ENCODE measurements around the gene ANTKMT. TPM values are rescaled to one million over a fixed set of nuclear protein-coding genes. Genes with fewer than 3 reads are reported as not detected.

Gene ANTKMT
- total RNA-seq, 2 donors from 2014 or later, result 10.3 to 11.8 TPM

DNA sequence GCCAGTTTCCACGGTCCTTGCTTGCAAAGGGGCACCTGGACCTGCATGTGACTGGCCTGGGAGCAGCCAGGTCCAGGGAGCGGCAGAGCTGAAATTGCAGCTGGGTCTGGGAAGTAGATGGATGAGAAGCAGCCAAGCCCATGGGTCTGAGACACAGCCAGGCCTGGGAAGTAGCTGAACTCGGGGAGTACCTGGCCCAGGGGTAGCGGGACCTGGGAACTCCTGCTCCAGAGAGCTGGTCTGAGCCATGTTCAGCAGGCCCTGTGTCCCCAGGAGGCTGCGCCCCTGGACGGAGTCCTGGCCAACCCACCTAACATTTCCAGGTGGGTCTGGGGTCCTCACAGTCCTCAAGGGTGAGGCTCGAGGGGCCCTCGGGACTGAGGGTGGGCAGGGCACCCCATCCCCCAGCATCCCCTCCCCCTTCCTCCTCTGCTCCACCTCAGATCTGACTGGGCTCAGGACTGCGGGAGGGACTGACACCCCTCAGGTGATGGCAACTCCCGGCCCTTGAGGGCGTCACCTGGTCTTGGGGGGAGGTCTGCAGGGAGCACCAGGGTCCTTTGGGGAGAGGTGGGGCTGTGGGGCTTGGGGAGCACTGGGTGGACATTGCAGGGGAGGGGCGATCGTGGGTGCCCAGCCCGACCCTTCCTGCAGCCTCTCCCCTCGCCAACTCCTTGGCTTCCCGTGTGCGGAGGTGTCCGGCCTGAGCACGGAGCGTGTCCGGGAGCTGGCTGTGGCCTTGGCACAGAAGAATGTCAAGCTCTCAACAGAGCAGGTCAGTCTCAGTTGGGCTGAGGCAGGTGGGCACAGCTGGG, 42.6 kb downstream of the ANTKMT start:
- Mint-ChIP-seq H3K36me3 (ENCODE audit: low read depth) (no peaks in the 10 kb centered on the region), H3K27me3 (no peaks in the 10 kb centered on the region), H3K4me3 (no peak overlapping the region), H3K27ac (no peak overlapping the region), H3K4me1 (no peaks in the 10 kb centered on the region)
- no peak for DNase-seq
- H3K9me3 ChIP-seq (ENCODE audit: control insufficient read depth, low read length, poor library complexity, severe bottlenecking), result no peaks in the 10 kb centered on the region
- no peak for ATAC-seq

DNA sequence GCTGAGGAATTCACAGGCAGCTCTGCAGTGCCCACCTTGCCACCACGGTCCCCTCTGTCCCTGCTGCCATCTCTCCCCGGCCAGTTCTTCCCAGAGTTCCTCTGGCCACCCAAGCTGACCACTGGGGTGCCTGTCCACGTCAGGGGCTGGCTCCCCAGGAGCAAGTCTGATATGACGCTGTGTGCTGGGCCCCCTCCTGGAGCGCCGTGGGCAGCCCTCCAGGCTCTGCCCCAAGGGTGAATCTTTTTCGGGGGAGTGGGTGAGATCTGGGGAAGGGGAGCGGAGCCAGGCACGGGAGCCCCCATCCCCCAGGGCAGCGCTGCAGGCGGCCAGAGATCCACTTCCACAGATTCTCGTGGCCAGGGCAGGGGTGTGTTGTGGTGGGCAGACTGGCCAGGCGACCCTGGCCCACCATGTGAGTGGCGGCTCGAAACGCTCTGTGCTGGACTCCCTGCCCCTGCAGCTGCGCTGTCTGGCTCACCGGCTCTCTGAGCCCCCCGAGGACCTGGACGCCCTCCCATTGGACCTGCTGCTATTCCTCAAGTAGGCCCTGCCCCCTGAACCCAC, 43.3 kb downstream of the ANTKMT start:
- ATAC-seq (no peak), DNase-seq (no peak)
- Mint-ChIP-seq H3K27ac (no peak overlapping the region), H3K4me3 (no peak overlapping the region), H3K36me3 (ENCODE audit: low read depth) (no peaks in the 10 kb centered on the region), H3K4me1 (no peaks in the 10 kb centered on the region), H3K27me3 (no peaks in the 10 kb centered on the region)
- H3K9me3 ChIP-seq (ENCODE audit: control insufficient read depth, low read length, poor library complexity, severe bottlenecking), result no peaks in the 10 kb centered on the region

DNA sequence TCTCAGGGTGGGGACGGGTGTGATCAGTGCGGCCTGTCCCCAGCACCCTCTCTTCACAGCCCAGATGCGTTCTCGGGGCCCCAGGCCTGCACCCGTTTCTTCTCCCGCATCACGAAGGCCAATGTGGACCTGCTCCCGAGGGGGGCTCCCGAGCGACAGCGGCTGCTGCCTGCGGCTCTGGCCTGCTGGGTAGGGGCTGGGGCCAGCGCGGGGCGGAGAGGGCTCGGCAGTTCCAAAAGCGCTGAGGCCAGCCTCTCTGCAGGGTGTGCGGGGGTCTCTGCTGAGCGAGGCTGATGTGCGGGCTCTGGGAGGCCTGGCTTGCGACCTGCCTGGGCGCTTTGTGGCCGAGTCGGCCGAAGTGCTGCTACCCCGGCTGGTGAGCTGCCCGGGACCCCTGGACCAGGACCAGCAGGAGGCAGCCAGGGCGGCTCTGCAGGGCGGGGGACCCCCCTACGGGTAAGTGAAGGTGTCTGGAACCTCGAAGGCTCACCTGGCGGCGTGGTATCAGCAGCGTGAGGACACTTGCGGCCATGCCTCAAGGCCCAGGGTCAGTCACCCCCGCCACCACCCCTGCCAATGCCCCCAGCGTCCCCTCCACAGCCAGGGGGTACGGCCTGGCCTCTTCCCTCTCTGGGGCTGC, 44.0 kb downstream of the ANTKMT start:
- no peaks in the 10 kb centered on the region for H3K9me3 ChIP-seq (ENCODE audit: control insufficient read depth, low read length, poor library complexity, severe bottlenecking)
- no peak for DNase-seq
- no peak for ATAC-seq
- H3K4me3 Mint-ChIP-seq, result no peak overlapping the region
- H3K27me3 Mint-ChIP-seq, result no peaks in the 10 kb centered on the region
- H3K36me3 Mint-ChIP-seq (ENCODE audit: low read depth), result no peaks in the 10 kb centered on the region
- H3K4me1 Mint-ChIP-seq, result no peaks in the 10 kb centered on the region
- H3K27ac Mint-ChIP-seq, result no peak overlapping the region

DNA sequence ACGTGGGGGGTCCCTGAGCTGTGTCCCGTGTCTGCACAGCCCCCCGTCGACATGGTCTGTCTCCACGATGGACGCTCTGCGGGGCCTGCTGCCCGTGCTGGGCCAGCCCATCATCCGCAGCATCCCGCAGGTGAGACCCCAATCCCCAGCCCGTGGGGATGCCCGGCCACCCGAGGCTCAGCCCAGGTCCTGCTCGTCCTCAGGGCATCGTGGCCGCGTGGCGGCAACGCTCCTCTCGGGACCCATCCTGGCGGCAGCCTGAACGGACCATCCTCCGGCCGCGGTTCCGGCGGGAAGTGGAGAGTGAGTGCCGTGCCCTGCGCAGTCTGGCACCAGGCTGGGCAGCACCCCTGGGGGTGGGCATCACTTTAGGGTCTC, 44.5 kb downstream of the ANTKMT start:
- no peak for ATAC-seq
- no peak overlapping the region for H3K27ac Mint-ChIP-seq
- no peaks in the 10 kb centered on the region for H3K9me3 ChIP-seq (ENCODE audit: control insufficient read depth, low read length, poor library complexity, severe bottlenecking)
- no peak for DNase-seq
- no peaks in the 10 kb centered on the region for H3K4me1 Mint-ChIP-seq
- no peaks in the 10 kb centered on the region for H3K36me3 Mint-ChIP-seq (ENCODE audit: low read depth)
- no peaks in the 10 kb centered on the region for H3K27me3 Mint-ChIP-seq
- H3K4me3 Mint-ChIP-seq, result no peak overlapping the region

DNA sequence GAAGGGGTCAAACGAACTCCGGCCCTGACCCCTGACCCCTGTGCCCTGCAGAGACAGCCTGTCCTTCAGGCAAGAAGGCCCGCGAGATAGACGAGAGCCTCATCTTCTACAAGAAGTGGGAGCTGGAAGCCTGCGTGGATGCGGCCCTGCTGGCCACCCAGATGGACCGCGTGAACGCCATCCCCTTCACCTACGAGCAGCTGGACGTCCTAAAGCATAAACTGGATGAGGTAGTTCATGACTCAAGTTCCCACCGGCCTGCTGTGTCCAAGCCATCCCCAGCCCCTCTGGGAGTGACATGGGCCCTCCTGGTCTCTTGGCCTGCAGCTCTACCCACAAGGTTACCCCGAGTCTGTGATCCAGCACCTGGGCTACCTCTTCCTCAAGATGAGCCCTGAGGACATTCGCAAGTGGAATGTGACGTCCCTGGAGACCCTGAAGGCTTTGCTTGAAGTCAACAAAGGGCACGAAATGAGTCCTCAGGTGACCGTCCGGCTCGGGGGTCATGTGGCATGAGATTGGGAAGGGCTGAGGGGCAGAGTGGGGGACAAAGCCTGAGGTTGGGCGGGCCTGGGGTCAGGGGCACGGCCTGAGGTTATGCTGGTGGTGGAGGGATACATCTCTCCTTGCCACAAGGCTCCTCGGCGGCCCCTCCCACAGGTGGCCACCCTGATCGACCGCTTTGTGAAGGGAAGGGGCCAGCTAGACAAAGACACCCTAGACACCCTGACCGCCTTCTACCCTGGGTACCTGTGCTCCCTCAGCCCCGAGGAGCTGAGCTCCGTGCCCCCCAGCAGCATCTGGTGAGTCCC, 45.3 kb downstream of the ANTKMT start:
- Mint-ChIP-seq H3K4me1 (no peaks in the 10 kb centered on the region), H3K4me3 (no peak overlapping the region), H3K27me3 (peaks cover 3% of the 10 kb centered on the region), H3K36me3 (ENCODE audit: low read depth) (no peaks in the 10 kb centered on the region), H3K27ac (no peak overlapping the region)
- no peaks in the 10 kb centered on the region for H3K9me3 ChIP-seq (ENCODE audit: control insufficient read depth, low read length, poor library complexity, severe bottlenecking)
- ATAC-seq (no peak), DNase-seq (no peak)

DNA sequence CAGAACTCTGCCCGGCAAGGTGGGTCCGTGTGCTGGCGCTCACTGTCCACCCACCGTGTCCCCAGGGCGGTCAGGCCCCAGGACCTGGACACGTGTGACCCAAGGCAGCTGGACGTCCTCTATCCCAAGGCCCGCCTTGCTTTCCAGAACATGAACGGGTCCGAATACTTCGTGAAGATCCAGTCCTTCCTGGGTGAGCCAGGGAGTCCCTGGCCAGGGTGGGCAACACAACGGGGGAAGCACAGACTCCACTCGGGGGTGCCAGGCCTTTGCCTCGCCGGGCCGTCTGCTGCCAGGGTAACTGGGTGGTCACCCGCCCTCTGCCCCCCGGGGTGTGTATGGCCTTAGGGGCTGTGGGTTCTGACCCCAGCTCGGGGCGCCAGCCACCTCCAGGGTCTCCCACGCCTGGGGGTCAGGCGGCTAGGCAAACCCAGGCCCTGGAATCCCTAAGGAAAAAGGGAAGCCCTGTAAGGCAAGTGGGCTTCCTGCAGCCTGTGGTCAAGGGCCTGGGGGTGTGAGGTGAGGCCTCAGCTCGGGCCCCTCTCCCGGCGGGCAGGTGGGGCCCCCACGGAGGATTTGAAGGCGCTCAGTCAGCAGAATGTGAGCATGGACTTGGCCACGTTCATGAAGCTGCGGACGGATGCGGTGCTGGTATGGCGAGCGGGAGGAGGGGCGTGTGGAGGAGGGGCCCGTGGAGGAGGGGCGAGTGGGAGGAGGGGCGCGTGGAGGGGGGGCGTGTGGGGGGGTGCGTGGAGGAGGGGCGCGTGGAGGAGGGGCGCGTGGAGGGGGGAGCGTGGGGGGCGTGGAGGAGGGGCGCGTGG, 46.1 kb downstream of the ANTKMT start:
- ATAC-seq, result no peak

DNA sequence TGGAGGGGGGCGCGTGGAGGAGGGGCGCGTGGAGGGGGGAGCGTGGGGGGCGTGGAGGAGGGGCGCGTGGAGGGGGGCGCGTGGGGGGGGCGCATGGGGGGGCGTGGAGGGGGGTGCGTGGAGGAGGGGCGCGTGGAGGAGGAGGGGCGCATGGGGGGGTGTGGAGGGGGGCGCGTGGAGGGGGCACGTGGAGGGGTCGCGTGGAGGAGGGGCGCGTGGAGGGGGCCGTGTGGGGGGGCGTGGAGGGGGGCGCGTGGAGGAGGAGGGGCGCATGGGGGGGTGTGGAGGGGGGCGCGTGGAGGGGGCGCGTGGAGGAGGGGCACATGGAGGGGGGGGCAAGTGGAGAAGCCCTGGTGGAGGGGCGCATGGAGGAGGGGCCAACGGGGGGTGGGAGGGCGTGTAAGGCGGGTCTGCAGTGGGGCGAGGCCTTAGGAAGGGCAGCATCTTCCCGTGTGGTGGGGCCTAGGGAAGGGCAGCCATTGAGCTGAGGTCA, 46.8 kb downstream of the ANTKMT start:
- Mint-ChIP-seq H3K4me1 (no peaks in the 10 kb centered on the region), H3K27ac (no peak overlapping the region), H3K27me3 (peaks cover 7% of the 10 kb centered on the region), H3K4me3 (no peak overlapping the region), H3K36me3 (ENCODE audit: low read depth) (no peaks in the 10 kb centered on the region)
- H3K9me3 ChIP-seq (ENCODE audit: control insufficient read depth, low read length, poor library complexity, severe bottlenecking), result no peaks in the 10 kb centered on the region
- no peak for ATAC-seq
- no peak for DNase-seq

More for the DNA sequence above, 46.1 kb downstream of the ANTKMT start:
- Mint-ChIP-seq H3K4me1 (no peaks in the 10 kb centered on the region), H3K27ac (no peak overlapping the region), H3K27me3 (peaks cover 7% of the 10 kb centered on the region), H3K36me3 (ENCODE audit: low read depth) (no peaks in the 10 kb centered on the region), H3K4me3 (no peak overlapping the region)
- peak in 1 of 3 donors; percentile 12 for DNase-seq
- H3K9me3 ChIP-seq (ENCODE audit: control insufficient read depth, low read length, poor library complexity, severe bottlenecking), result no peaks in the 10 kb centered on the region

DNA sequence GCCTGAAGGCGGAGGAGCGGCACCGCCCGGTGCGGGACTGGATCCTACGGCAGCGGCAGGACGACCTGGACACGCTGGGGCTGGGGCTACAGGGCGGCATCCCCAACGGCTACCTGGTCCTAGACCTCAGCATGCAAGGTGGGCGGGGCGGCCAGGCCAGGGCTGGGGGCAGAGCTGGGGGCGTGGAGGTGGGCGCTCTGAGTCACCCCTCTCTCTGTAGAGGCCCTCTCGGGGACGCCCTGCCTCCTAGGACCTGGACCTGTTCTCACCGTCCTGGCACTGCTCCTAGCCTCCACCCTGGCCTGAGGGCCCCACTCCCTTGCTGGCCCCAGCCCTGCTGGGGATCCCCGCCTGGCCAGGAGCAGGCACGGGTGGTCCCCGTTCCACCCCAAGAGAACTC, 47.5 kb downstream of the ANTKMT start:
- no peak overlapping the region for H3K27ac Mint-ChIP-seq
- DNase-seq (no peak), ATAC-seq (no peak)
- no peaks in the 10 kb centered on the region for H3K36me3 Mint-ChIP-seq (ENCODE audit: low read depth)
- H3K4me3 Mint-ChIP-seq, result no peak overlapping the region
- H3K27me3 Mint-ChIP-seq, result peaks cover 7% of the 10 kb centered on the region
- no peaks in the 10 kb centered on the region for H3K4me1 Mint-ChIP-seq
- H3K9me3 ChIP-seq (ENCODE audit: control insufficient read depth, low read length, poor library complexity, severe bottlenecking), result no peaks in the 10 kb centered on the region

DNA sequence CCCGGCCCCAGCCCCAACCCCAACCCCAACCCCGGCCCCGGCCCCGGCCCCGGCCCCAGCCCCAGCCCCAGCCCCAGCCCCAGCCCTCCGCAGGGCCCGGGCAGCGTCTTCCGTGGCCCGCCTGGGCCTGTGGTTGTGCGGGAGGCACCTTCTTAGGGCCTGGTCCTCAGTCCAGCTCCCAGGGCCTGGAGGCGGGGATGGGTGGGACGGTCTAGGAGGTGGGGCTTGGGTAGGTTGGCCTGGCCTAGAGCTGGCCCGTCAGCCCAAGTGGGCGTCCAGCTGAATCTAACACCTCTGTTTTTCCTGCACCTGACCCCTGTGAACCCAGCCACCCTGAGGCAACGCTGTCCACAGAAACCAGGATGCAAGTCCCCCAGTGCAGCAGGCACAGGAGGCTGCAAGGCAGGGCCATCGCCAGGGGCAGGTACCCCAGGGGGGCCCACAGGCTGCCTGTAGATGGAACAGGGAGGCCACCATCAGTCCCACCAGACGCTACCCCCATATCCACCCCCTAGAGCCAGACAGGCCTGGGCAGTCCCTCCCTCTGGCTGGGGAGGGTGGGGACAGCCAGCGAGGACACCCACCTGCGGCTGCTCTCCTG, 48.3 kb downstream of the ANTKMT start:
- peaks cover 7% of the 10 kb centered on the region for H3K27me3 Mint-ChIP-seq
- H3K4me1 Mint-ChIP-seq, result no peaks in the 10 kb centered on the region
- no peaks in the 10 kb centered on the region for H3K36me3 Mint-ChIP-seq (ENCODE audit: low read depth)
- ATAC-seq (no peak), DNase-seq (no peak)
- H3K9me3 ChIP-seq (ENCODE audit: control insufficient read depth, low read length, poor library complexity, severe bottlenecking), result no peaks in the 10 kb centered on the region
- H3K4me3 Mint-ChIP-seq, result no peak overlapping the region
- H3K27ac Mint-ChIP-seq, result no peak overlapping the region

DNA sequence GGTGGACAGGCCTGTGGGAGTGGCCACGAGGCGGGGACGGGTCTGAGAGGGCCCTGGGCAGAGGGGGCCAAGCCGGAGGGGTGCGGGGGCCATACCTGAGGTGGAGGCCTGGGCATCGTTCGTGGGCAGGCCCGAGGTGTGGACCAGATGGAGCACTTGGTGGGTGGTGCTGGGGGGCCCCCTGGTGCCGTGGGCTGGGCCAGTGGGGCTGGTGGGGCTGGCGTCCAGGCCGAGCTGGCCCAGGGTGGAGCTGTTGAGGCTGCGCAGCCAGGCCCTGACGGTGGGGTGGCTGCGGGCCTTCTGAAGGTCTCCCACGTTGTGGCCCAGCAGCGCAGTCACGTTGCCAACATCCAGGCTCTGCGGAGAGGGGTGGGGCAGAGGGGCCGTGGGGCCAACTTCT, 49.0 kb downstream of the ANTKMT start:
- Mint-ChIP-seq H3K4me1 (no peaks in the 10 kb centered on the region), H3K36me3 (ENCODE audit: low read depth) (no peaks in the 10 kb centered on the region), H3K27ac (no peak overlapping the region), H3K4me3 (no peak overlapping the region), H3K27me3 (peaks cover 7% of the 10 kb centered on the region)
- ATAC-seq (no peak), DNase-seq (peak in 1 of 3 donors; percentile 11)
- H3K9me3 ChIP-seq (ENCODE audit: control insufficient read depth, low read length, poor library complexity, severe bottlenecking), result no peaks in the 10 kb centered on the region

DNA sequence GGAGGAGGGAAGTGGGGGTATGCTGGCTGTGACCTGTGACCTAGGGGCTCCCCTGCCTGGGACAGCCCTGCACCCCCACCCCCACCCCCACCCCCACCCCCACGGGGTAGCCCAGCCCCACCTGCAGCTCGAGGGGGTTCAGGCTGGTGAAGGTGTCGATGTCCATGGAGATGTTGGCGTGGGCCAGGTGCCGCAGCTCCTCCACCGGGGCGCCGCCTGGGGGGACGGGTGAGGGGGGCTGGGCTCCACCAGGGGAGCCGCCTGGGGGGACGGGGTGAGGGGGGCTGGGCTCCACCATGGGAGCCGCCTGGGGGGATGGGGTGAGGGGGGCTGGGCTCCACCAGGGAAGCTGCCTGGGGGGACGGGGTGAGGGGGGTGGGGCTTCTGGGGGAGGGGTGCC, 49.5 kb downstream of the ANTKMT start:
- H3K4me3 Mint-ChIP-seq, result no peak overlapping the region
- H3K9me3 ChIP-seq (ENCODE audit: control insufficient read depth, low read length, poor library complexity, severe bottlenecking), result no peaks in the 10 kb centered on the region
- H3K27ac Mint-ChIP-seq, result no peak overlapping the region
- no peaks in the 10 kb centered on the region for H3K36me3 Mint-ChIP-seq (ENCODE audit: low read depth)
- no peaks in the 10 kb centered on the region for H3K4me1 Mint-ChIP-seq
- no peak for ATAC-seq
- peaks cover 7% of the 10 kb centered on the region for H3K27me3 Mint-ChIP-seq
- DNase-seq, result no peak
